ENCODE results near the gene SELENOI.

GRCh38 chr2:26424221-26424620, 78.3 kb downstream of the SELENOI start:
- TF ChIP-seq, protein P1, sequence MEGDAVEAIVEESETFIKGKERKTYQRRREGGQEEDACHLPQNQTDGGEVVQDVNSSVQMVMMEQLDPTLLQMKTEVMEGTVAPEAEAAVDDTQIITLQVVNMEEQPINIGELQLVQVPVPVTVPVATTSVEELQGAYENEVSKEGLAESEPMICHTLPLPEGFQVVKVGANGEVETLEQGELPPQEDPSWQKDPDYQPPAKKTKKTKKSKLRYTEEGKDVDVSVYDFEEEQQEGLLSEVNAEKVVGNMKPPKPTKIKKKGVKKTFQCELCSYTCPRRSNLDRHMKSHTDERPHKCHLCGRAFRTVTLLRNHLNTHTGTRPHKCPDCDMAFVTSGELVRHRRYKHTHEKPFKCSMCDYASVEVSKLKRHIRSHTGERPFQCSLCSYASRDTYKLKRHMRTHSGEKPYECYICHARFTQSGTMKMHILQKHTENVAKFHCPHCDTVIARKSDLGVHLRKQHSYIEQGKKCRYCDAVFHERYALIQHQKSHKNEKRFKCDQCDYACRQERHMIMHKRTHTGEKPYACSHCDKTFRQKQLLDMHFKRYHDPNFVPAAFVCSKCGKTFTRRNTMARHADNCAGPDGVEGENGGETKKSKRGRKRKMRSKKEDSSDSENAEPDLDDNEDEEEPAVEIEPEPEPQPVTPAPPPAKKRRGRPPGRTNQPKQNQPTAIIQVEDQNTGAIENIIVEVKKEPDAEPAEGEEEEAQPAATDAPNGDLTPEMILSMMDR (IDR thresholded peaks at IDR 0.05; ENCODE audit: low read length) = no peak
- no peak for TF ChIP-seq EZH2 (optimal IDR thresholded peaks at IDR 0.05; ENCODE audit: low read depth, low read length)

Data from MM.1S (cell line).